ENCODE measurements around the gene RTL10.

Gene RTL10

GRCh38 chr22:19808873-19809478 lies 45.7 kb downstream of the RTL10 start:
- no peak for DNase-seq (ENCODE audit: low read depth in 2 of 2)

- no peak for DNase-seq (ENCODE audit: low read depth in 2 of 2)
Measured at GRCh38 chr22:19807914-19808872, 46.5 kb downstream of the RTL10 start.

GRCh38 chr22:19807161-19807913 lies 47.3 kb downstream of the RTL10 start:
- DNase-seq (ENCODE audit: low read depth in 2 of 2): no peak

GRCh38 chr22:19806213-19807160 lies 48.2 kb downstream of the RTL10 start:
- DNase-seq (ENCODE audit: low read depth in 2 of 2): no peak

- no peak for DNase-seq (ENCODE audit: low read depth in 2 of 2)
Measured at GRCh38 chr22:19805821-19806212, 48.9 kb downstream of the RTL10 start.
